GM18868 (cell line): ENCODE data around the gene SACS.
"Not testable (repeated sequence)": the region's sequence is repeated elsewhere in the genome, so short reads cannot be mapped to it uniquely, and the experiment has no call there.

Source experiments
- ATAC-seq: cut with Tn5 transposase; IDR thresholded peaks from one replicate; pipeline ENCODE4 v1.9.1; 2021; ENCODE audit warnings: mild to moderate bottlenecking, moderate library complexity; ENCODE audit not compliant: unreplicated experiment

Gene SACS

GRCh38 chr13:23414682-23415081 lies 18.8 kb downstream of the SACS start:
- ATAC-seq, result no peak

DNA sequence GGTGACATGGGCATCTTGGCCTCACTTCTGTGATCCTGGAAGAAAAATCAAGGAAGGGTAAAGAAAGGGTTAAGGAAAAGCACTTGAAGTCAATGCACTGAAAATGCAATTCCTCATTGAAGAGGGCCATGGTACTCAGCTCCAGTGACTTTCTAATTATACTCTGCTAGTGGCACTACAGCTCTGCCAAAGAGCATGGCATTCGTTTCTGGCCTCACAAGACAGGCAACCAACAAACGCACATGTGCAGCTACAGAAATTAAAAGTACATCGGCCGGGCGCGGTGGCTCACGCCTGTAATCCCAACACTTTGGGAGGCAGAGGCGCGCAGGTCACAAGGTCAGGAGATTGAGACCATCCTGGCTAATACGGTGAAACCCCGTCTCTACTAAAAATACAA lies 21.8 kb downstream of the SACS start:
- ATAC-seq, result no peak

DNA sequence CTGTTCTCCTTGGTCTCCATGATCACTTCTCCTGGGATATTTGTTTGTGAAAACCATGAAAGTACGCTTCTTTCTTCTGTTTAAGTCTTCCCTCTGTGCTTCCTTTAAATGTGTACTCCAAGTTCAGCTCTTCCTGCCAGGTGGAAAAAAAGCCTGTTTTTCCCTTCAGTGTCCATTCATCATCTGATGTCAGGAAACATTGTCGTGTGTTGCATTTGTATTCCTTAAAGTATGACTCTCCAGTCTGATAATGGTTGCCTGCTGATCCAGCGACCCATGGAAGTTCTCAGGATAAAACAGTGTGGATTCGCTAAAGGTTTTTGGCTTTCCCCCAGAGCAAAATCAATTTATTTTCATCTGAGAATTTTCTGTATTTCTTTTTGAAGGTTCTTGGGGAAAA lies 22.3 kb downstream of the SACS start:
- no peak for ATAC-seq

GRCh38 chr13:23408026-23408425 lies 25.5 kb downstream of the SACS start:
- no peak for ATAC-seq

- ATAC-seq, result not testable (repeated sequence)
Observed at GRCh38 chr13:23401156-23401555, 32.3 kb downstream of the SACS start.

- ATAC-seq, result no peak
Observed at GRCh38 chr13:23399347-23399746, 34.2 kb downstream of the SACS start.

DNA sequence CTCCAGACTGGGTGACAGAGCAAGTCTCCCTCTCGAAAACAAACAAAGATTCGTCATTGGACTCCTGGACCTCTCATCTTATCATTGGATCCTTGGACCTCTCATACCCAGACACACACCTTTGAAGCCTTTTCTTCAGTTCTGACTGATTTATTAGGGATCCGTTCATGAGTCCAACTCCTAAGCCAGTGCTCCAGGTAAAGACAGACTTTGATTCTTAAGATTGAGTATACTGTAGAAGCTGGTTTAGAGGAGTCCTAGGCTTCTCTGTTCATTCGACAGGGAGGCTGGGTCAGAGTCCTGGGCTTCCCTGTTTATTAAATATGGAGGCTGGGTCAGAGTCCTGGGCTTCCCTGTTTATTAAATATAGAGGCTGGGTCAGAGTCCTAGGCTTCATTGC lies 38.7 kb downstream of the SACS start:
- ATAC-seq, result no peak

- no peak for ATAC-seq
Observed at GRCh38 chr13:23392925-23393645, 40.4 kb downstream of the SACS start.

DNA sequence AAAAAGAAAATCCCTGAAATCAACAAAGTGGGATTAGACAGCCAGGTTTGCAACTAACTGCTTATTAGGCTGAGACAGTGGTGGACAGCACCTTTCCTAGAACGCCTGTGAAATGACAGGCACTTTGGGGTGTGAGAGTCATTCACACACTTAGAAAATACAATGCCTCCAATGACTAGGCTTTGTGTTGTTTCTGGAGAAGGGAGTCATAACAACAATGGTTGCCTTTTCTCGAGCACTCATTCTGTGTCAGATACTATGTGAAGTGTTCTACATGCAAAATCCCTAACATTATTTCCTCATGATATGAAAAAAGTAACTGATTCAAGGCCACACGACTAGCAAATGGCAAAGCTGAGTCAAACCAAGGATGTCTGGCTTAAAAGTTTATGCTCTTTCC lies 41.2 kb downstream of the SACS start:
- no peak for ATAC-seq

- ATAC-seq, result no peak
Observed at GRCh38 chr13:23391752-23392151, 41.8 kb downstream of the SACS start.

DNA sequence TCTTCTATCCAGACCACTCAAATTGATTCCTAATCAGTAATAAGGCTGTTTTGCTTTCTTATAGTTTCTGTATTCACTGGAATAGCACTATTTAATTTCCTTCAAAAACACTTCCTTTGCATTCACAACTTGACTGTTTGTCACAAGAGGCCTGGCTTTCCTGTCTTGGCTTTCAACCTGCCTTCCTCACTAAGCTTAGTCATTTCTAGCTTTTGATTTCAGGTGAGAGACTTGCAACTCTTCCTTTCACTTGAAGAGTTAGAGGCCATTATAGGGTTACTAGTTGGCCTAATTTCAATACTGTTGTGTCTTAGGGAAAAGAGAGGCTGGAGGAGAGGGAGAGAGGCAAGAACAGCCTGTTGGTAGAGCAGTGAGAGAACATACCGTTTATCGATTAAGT lies 47.0 kb downstream of the SACS start:
- peak; percentile 71 for ATAC-seq

DNA sequence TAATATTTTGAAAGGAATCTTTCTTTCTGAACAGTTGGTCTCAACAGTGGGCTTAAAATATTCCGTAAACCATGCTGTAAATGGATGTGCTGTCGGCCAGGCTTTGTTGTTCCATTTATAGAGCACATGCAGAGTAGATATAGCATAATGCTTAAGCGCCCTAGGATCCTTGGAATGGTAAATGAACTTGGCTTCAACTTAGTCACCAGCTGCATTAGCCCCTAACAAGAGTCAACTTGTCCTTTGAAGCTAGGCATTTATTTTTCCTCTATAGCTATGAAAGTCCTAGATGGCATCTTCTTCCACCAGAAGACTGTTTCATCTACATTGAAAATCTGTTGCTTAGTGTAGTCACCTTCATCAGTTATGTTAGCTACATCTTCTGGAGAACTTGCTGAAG lies 47.6 kb downstream of the SACS start:
- no peak for ATAC-seq

DNA sequence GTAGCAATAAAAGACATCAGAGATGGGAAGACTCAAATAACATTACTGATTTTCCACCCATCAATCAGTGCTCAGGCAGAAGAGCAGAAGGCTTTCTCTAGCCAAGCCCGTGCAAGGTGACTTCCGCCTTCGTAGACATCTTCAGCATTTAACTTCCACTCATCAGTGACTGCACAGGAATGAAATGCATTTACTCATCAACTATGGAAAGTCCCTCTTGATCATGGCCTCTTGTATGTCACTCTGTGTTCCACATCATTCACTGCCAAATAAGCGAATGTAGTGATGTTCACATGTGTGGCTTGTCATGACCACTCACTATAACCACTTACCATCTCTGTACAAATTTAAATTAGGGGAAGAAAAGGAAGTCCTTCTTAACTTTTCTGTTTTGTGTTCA lies 49.4 kb downstream of the SACS start:
- ATAC-seq, result peak; percentile 91

- no peak for ATAC-seq
Observed at GRCh38 chr13:23383151-23383550, 50.4 kb downstream of the SACS start.

DNA sequence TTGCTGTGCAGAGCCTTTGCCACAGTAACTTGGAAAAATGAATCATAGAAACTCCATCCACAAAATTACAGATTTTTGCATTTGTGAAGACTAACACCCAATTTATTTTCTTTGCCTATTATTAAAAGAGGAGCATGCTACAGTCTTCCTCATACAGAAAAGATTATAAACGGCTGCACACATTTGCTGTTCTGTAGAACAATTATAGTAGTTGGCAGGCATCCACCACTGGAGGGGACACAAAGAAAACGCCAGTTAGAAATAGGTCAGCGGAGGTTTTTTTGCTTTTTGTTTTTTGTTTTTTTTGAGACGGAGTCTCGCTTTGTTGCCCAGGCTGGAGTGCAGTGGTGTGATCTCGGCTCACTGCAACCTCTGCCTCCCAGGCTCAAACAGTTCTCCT lies 51.6 kb downstream of the SACS start:
- ATAC-seq, result no peak

DNA sequence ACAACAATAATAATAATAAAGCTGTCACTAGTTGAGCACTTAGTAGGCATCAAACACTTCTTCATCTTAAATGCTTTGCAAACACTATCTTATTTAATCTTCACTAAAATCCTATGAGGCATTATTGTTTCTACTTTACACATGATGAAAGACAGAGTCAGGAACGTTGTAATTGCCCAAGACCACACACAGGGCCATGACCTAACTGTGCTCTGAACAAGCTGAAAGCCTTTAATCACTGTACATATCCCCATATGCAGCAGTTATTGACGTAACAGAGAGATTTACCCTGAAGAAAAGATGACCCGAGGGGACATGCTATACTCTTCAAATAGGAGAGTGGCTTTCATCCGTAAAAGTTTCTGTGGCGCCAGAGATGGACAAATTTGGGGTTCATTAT lies 53.0 kb downstream of the SACS start:
- ATAC-seq, result no peak

DNA sequence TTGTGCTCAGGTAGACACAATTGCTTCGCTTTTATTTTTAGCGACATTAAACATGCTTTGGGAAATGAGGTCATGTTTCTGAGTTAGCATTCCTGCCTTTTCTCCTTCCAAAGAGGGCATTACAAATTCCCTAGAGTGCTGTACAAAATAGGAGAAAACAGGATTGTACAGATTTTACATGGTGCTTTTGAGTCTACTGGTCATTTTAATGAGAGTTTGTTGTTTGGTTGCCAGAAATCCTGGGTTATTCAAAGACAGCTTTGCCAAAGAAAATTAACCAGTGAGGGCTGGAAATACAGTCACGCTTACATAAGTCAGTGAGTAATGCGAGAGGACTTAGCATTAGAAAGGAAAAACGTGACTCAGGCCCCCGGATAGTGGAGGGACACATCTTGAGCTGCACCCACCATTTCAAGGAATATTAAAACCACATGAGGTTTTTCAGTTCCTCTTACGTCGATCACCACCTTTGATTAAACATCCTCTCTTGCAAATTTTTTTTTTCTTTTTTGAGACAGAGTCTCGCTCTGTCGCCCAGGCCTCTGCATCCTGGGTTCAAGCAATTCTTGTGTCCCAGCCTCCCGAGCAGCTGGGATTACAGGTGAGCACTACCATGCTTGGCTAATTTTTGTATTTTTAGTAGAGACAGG lies 55.4 kb downstream of the SACS start:
- peak; percentile 41 for ATAC-seq

DNA sequence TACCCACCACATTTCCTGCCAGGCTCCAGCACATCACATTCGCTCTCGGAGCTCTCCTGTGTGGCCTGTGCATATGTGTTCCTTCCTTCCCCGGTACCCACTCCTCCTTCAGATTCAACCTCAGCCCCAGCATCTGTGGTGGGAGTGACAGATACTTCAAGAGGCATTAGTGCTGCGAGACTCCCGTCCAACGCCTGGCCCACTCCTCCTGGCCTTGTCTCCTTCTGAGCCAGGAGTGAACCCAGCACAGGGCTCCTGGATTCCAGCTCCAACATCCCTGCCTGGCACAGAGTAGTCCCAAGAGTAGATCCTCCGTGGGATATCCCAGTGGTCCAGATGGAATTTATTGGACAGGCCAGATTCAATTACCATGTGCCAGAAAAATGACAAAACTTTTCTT lies 55.9 kb downstream of the SACS start:
- ATAC-seq, result no peak

GRCh38 chr13:23375001-23375971 lies 58.2 kb downstream of the SACS start:
- peak; percentile 77 for ATAC-seq

DNA sequence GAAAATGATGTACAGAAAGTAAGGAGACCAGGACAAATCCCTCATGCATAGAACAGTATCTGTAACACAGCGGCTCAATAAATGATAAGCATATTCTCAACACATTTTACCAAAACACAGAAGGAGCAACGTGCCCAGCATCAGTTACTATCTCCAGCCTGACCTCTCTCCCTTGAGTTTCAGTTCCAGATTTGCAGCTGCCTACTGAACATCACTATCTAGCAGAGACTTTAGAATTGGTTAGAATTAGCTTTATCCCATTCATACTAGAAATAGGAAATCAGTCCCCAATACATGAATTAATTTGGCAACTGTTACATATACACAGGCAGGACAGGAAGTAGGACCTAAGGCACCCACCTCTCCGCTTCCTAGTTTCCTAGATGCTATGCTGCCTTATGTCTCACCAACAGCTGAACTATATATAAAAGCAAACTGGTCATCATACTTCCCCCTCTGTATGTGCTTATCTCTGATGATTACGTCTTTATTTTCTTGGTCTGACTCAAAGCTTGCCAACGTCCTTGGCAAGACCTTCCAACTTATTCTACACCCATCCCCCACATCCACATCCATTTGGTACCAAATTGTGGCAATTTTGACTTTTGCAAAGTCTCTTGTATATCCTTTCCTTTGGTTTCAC lies 61.1 kb downstream of the SACS start:
- peak; percentile 34 for ATAC-seq

GRCh38 chr13:23367907-23368306 lies 65.6 kb downstream of the SACS start:
- no peak for ATAC-seq
